HEK293 (cell line): ENCODE measurements around the gene SERTAD3.

Experiments
- CTCF ChIP-seq: fragments of 450-650 bp; formaldehyde crosslinking; IDR thresholded peaks from 2 replicates; pipeline ENCODE4 v1.5.1; 2016; ENCODE audit warnings: missing biosample characterization, missing genetic modification characterization
- KLF16 ChIP-seq: fragments of 450-650 bp; formaldehyde crosslinking; IDR thresholded peaks from 2 replicates; pipeline ENCODE4 v1.5.1; 2017; ENCODE audit warnings: missing biosample characterization, missing genetic modification characterization
- PRDM10 ChIP-seq: fragments of 450-650 bp; formaldehyde crosslinking; IDR thresholded peaks from 2 replicates; pipeline ENCODE4 v1.5.1; 2016; ENCODE audit warnings: missing biosample characterization, missing genetic modification characterization
- SP7 ChIP-seq: fragments of 450-650 bp; formaldehyde crosslinking; IDR thresholded peaks from 2 replicates; pipeline ENCODE4 v1.5.1; 2016; ENCODE audit warnings: missing biosample characterization, missing genetic modification characterization
- YY1 ChIP-seq: fragments of 450-650 bp; formaldehyde crosslinking; IDR thresholded peaks from 2 replicates; pipeline ENCODE4 v1.5.1; 2018; ENCODE audit warnings: missing biosample characterization, missing genetic modification characterization
- YY2 ChIP-seq: fragments of 450-650 bp; formaldehyde crosslinking; IDR thresholded peaks from 2 replicates; pipeline ENCODE4 v1.5.1; 2016; ENCODE audit warnings: missing biosample characterization, missing genetic modification characterization
- ZBTB17 ChIP-seq: fragments of 450-650 bp; formaldehyde crosslinking; IDR thresholded peaks from 2 replicates; pipeline ENCODE4 v1.5.1; 2016; ENCODE audit warnings: missing biosample characterization, missing genetic modification characterization
- ZBTB21 ChIP-seq: fragments of 450-650 bp; formaldehyde crosslinking; IDR thresholded peaks from 2 replicates; pipeline ENCODE4 v1.5.1; 2017; ENCODE audit warnings: missing biosample characterization, missing genetic modification characterization
- ZBTB48 ChIP-seq: fragments of 450-650 bp; formaldehyde crosslinking; IDR thresholded peaks from 2 replicates; pipeline ENCODE4 v1.5.1; 2016; ENCODE audit warnings: missing biosample characterization, missing genetic modification characterization
- ZEB2 ChIP-seq: fragments of 450-650 bp; formaldehyde crosslinking; IDR thresholded peaks from 2 replicates; pipeline ENCODE4 v1.5.1; 2016; ENCODE audit warnings: missing biosample characterization, missing genetic modification characterization
- ZFP37 ChIP-seq: fragments of 450-650 bp; formaldehyde crosslinking; IDR thresholded peaks from 2 replicates; pipeline ENCODE4 v1.5.1; 2016; ENCODE audit warnings: missing biosample characterization, missing genetic modification characterization
- ZFP41 ChIP-seq: fragments of 450-650 bp; formaldehyde crosslinking; IDR thresholded peaks from 2 replicates; pipeline ENCODE4 v1.5.1; 2016; ENCODE audit warnings: missing biosample characterization, missing genetic modification characterization, borderline replicate concordance
- ZFP69B ChIP-seq: fragments of 450-650 bp; formaldehyde crosslinking; IDR thresholded peaks from 2 replicates; pipeline ENCODE4 v1.5.1; 2016; ENCODE audit warnings: missing biosample characterization, missing genetic modification characterization
- ZNF157 ChIP-seq: fragments of 450-650 bp; formaldehyde crosslinking; IDR thresholded peaks from 2 replicates; pipeline ENCODE4 v1.5.1; 2016; ENCODE audit warnings: missing biosample characterization, missing genetic modification characterization
- ZNF169 ChIP-seq: fragments of 450-650 bp; formaldehyde crosslinking; IDR thresholded peaks from 2 replicates; pipeline ENCODE4 v1.5.1; 2016; ENCODE audit warnings: missing biosample characterization, missing genetic modification characterization
- ZNF19 ChIP-seq: fragments of 450-650 bp; formaldehyde crosslinking; IDR thresholded peaks from 2 replicates; pipeline ENCODE4; 2016; ENCODE audit warnings: missing biosample characterization, missing genetic modification characterization, low read depth
- ZNF2 ChIP-seq: fragments of 450-650 bp; formaldehyde crosslinking; IDR thresholded peaks from 2 replicates; pipeline ENCODE4 v1.5.1; 2016; ENCODE audit warnings: missing biosample characterization, missing genetic modification characterization
- ZNF324 ChIP-seq: fragments of 450-650 bp; formaldehyde crosslinking; IDR thresholded peaks from 2 replicates; pipeline ENCODE4 v1.5.1; 2016; ENCODE audit warnings: missing biosample characterization, missing genetic modification characterization
- ZNF544 ChIP-seq: fragments of 450-650 bp; formaldehyde crosslinking; IDR thresholded peaks from 2 replicates; pipeline ENCODE4 v1.5.0; 2017; ENCODE audit warnings: missing biosample characterization, missing genetic modification characterization
- ZNF571 ChIP-seq: fragments of 450-650 bp; formaldehyde crosslinking; IDR thresholded peaks from 2 replicates; pipeline ENCODE4 v1.5.0; 2017; ENCODE audit warnings: missing biosample characterization, missing genetic modification characterization
- ZNF660 ChIP-seq: fragments of 450-650 bp; IDR thresholded peaks from 2 replicates; pipeline ENCODE4 v1.5.1; 2018; ENCODE audit warnings: missing biosample characterization, mild to moderate bottlenecking, missing genetic modification characterization
- ZNF664 ChIP-seq: fragments of 450-650 bp; formaldehyde crosslinking; IDR thresholded peaks from 2 replicates; pipeline ENCODE4 v1.5.1; 2016; ENCODE audit warnings: missing biosample characterization, missing genetic modification characterization
- ZNF670 ChIP-seq: fragments of 450-650 bp; formaldehyde crosslinking; IDR thresholded peaks from 2 replicates; pipeline ENCODE4 v1.5.1; 2016; ENCODE audit warnings: missing biosample characterization, missing genetic modification characterization, low read depth
- ZNF692 ChIP-seq: fragments of 450-650 bp; formaldehyde crosslinking; IDR thresholded peaks from 2 replicates; pipeline ENCODE4 v1.5.1; 2016; ENCODE audit warnings: missing biosample characterization, missing genetic modification characterization
- ZNF792 ChIP-seq: fragments of 450-650 bp; formaldehyde crosslinking; IDR thresholded peaks from 2 replicates; pipeline ENCODE4 v1.5.1; 2016; ENCODE audit warnings: missing biosample characterization, missing genetic modification characterization
- ZNF843 ChIP-seq: fragments of 450-650 bp; formaldehyde crosslinking; IDR thresholded peaks from 2 replicates; pipeline ENCODE4 v1.5.1; 2016; ENCODE audit warnings: missing biosample characterization, missing genetic modification characterization
- ZSCAN18 ChIP-seq: fragments of 450-650 bp; formaldehyde crosslinking; IDR thresholded peaks from 2 replicates; pipeline ENCODE4 v1.5.1; 2016; ENCODE audit warnings: missing biosample characterization, missing genetic modification characterization
- ZSCAN23 ChIP-seq: fragments of 450-650 bp; formaldehyde crosslinking; IDR thresholded peaks from 2 replicates; pipeline ENCODE4 v1.5.1; 2016; ENCODE audit warnings: missing biosample characterization, missing genetic modification characterization
- ZSCAN30 ChIP-seq: fragments of 450-650 bp; IDR thresholded peaks from 2 replicates; pipeline ENCODE4 v1.5.1; 2018; ENCODE audit warnings: missing biosample characterization, mild to moderate bottlenecking, missing genetic modification characterization, moderate library complexity
- TF ChIP-seq, protein P1 (sequence below): fragments of 450-650 bp; formaldehyde crosslinking; IDR thresholded peaks from 2 replicates; pipeline ENCODE4 v1.5.1; 2016; ENCODE audit warnings: missing biosample characterization, missing genetic modification characterization
- TF ChIP-seq, protein P2 (sequence below): fragments of 450-650 bp; formaldehyde crosslinking; IDR thresholded peaks from 2 replicates; pipeline ENCODE4 v1.5.1; 2016; ENCODE audit warnings: missing biosample characterization, missing genetic modification characterization, borderline replicate concordance

The SERTAD3 gene

DNA sequence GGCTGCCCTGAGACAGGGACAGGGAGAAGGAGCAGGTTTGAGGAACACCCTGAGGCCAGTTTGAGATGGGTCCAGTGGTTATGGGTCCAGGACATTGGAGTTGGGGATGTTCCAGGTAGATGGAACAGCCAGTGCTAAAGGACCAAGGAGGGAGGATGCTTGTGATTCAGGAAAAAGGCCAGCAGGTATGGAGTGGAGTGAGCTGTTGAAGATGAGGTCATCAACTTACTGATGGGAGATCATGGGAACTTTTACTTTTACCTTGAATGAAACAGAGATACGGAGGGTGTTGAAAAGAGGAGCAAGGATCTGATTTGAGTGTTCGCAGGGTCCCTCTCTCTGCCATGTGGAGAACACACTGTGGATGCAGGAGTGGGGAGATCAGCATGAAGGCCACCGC lies 48.1 kb upstream of the SERTAD3 start (continued):
- TF ChIP-seq ZNF324 (tag by site-specific recombination) (0 out of 2 replicates have a peak, but pooled peaks have one; percentile 31), ZNF2 (no peak), ZNF571 (tag by site-specific recombination) (peak; percentile 55; the same call in 1 of the 2 replicates), ZNF664 (no peak), ZEB2 (tag by site-specific recombination) (no peak), ZSCAN18 (tag by site-specific recombination) (no peak), ZNF843 (no peak), SP7 (0 out of 2 replicates have a peak, but pooled peaks have one; percentile 25), ZNF792 (tag by site-specific recombination) (no peak), ZNF157 (tag by site-specific recombination) (no peak), KLF16 (tag by site-specific recombination) (peak; percentile 34; the same call in 1 of the 2 replicates), YY2 (tag by site-specific recombination) (no peak), YY1 (no peak), ZBTB48 (no peak), ZNF544 (tag by site-specific recombination) (no peak; the same call in 1 of the 2 replicates), ZSCAN30 (tag by site-specific recombination) (no peak), ZFP37 (peak; percentile 23; the same call in 1 of the 2 replicates), ZNF692 (tag by site-specific recombination) (0 out of 2 replicates have a peak, but pooled peaks have one; percentile 15), ZFP69B (tag by site-specific recombination) (peak; percentile 55; the same call in 1 of the 2 replicates), PRDM10 (tag by site-specific recombination) (0 out of 2 replicates have a peak, but pooled peaks have one; percentile 25), ZNF169 (tag by site-specific recombination) (peak; percentile 52; the same call in 1 of the 2 replicates), ZNF660 (tag by site-specific recombination) (no peak), ZFP41 (no peak), CTCF (tag by site-specific recombination) (no peak), ZBTB21 (peak; percentile 31; the same call in 1 of the 2 replicates), ZSCAN23 (tag by site-specific recombination) (no peak), ZBTB17 (tag by site-specific recombination) (0 out of 2 replicates have a peak, but pooled peaks have one; percentile 44), ZNF670 (tag by site-specific recombination) (no peak), ZNF19 (tag by site-specific recombination) (no peak)
- TF ChIP-seq, protein P1, sequence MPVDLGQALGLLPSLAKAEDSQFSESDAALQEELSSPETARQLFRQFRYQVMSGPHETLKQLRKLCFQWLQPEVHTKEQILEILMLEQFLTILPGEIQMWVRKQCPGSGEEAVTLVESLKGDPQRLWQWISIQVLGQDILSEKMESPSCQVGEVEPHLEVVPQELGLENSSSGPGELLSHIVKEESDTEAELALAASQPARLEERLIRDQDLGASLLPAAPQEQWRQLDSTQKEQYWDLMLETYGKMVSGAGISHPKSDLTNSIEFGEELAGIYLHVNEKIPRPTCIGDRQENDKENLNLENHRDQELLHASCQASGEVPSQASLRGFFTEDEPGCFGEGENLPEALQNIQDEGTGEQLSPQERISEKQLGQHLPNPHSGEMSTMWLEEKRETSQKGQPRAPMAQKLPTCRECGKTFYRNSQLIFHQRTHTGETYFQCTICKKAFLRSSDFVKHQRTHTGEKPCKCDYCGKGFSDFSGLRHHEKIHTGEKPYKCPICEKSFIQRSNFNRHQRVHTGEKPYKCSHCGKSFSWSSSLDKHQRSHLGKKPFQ (tag by site-specific recombination): no peak
- TF ChIP-seq, protein P2, sequence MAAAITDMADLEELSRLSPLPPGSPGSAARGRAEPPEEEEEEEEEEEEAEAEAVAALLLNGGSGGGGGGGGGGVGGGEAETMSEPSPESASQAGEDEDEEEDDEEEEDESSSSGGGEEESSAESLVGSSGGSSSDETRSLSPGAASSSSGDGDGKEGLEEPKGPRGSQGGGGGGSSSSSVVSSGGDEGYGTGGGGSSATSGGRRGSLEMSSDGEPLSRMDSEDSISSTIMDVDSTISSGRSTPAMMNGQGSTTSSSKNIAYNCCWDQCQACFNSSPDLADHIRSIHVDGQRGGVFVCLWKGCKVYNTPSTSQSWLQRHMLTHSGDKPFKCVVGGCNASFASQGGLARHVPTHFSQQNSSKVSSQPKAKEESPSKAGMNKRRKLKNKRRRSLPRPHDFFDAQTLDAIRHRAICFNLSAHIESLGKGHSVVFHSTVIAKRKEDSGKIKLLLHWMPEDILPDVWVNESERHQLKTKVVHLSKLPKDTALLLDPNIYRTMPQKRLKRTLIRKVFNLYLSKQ (tag by site-specific recombination): no peak
